ENCODE measurements around the gene GLTPD2. TPM values are rescaled to one million over a fixed set of nuclear protein-coding genes. Genes with fewer than 3 reads are reported as not detected.

GLTPD2 gene
- total RNA-seq, 1 experiment from 2014 or later = not detected

GRCh38 chr17:4772235-4772613, 16.5 kb upstream of the GLTPD2 start:
- Histone ChIP-seq H3K9me2 (ENCODE audit: insufficient read depth) (no peaks in the 10 kb centered on the region), H3K36me3 (ENCODE audit: control insufficient read depth in 1 of 2, insufficient read depth in 2 of 2, low read length in 2 of 2) (no peaks in the 10 kb centered on the region), H2AFZ (ENCODE audit: low read depth, low read length, poor library complexity, severe bottlenecking) (no peak overlapping the region), H3K27me3 (ENCODE audit: insufficient read depth, low read length) (no peaks in the 10 kb centered on the region), H3K27ac (ENCODE audit: low read depth, low read length) (no peak overlapping the region), H4K20me1 (ENCODE audit: insufficient read depth) (no peaks in the 10 kb centered on the region), H3K4me1 (ENCODE audit: control insufficient read depth in 1 of 2, insufficient read depth in 2 of 2, low read length in 2 of 2) (peaks cover 5 to 16% of the 10 kb centered on the region in 2 experiments; a peak in 3 of 4 replicates), H3K79me2 (ENCODE audit: insufficient read depth, low read length) (no peaks in the 10 kb centered on the region), H3K9me3 (ENCODE audit: control insufficient read depth in 1 of 2, insufficient read depth in 1 of 2, low read depth in 1 of 2, low read length in 2 of 2) (no peaks in the 10 kb centered on the region), H3K4me2 (ENCODE audit: low read length) (no peak overlapping the region), H3K9ac (ENCODE audit: low read length) (no peak overlapping the region), H3K4me3 (replicated peaks in 1 of 2; ENCODE audit: low read depth in 1 of 2, low read length in 2 of 2) (no peak overlapping the region)
- ChIA-PET RAD21 (ENCODE audit: low non-redundant PET in 1 of 2, low total read pairs in 2 of 2, uncharacterized antibody in 2 of 2, unreplicated experiment in 2 of 2) (no interaction called here), CTCF (interaction anchor here (0.6 kb wide), 1 partner anchor 18 kb away, joined by 4 read pairs; no protein-coding TSS in a partner anchor), POLR2A (no interaction called here)
- intact Hi-C loops (cut with micrococcal nuclease) = no loop called here
- no TSS peak for BruUV-seq (replicated peaks)
- DNase-seq (ENCODE audit: low read depth, low spot score) = no peak
- TF ChIP-seq FOSL1 (IDR thresholded peaks at IDR 0.05; ENCODE audit: low read depth) (no peak), ZNF274 (IDR thresholded peaks at IDR 0.05; ENCODE audit: low read depth, low read length) (no peak), EGR1 (IDR thresholded peaks at IDR 0.05; ENCODE audit: low read depth) (no peak), SIN3A (IDR thresholded peaks at IDR 0.05; ENCODE audit: low read depth) (no peak), ATF3 (IDR thresholded peaks at IDR 0.05) (no peak), RAD21 (IDR thresholded peaks at IDR 0.05; ENCODE audit: low read depth) (no peak), ZFX (IDR thresholded peaks at IDR 0.05) (no peak), YY1 (IDR thresholded peaks at IDR 0.05; ENCODE audit: extremely low read depth, insufficient replicate concordance, low read depth, low read length) (no peak), POLR2A (IDR thresholded peaks at IDR 0.05; ENCODE audit: borderline replicate concordance, extremely low read depth, insufficient read depth, insufficient read length) (no peak), REST (IDR thresholded peaks at IDR 0.05; ENCODE audit: low read depth) (no peak), CBX3 (IDR thresholded peaks at IDR 0.05; ENCODE audit: low read depth) (no peak)
- ATAC-seq = no peak

All from HCT116 (cell line).